GM18867 (cell line): ENCODE data around the gene DAP3.
A peak's percentile ranks its signal among the peaks of the same experiment; 100 is the strongest.
"Not testable (repeated sequence)": the region's sequence is repeated elsewhere in the genome, so short reads cannot be mapped to it uniquely, and the experiment has no call there.

Experiments used
- ATAC-seq: cut with Tn5 transposase; IDR thresholded peaks from one replicate; pipeline ENCODE4 v1.9.1; 2021; ENCODE audit warnings: mild to moderate bottlenecking, moderate library complexity; ENCODE audit not compliant: unreplicated experiment

Gene DAP3

GRCh38 chr1:155680531-155680930 is 8.4 kb upstream of the DAP3 start:
- ATAC-seq = no peak

- ATAC-seq = no peak
Measured at GRCh38 chr1:155681776-155682175, 7.1 kb upstream of the DAP3 start.

GRCh38 chr1:155687705-155688323 is 1.1 kb upstream of the DAP3 start:
- peak; percentile 28 for ATAC-seq

GRCh38 chr1:155688324-155689080 is 389 bp upstream of the DAP3 start, which contains the start of gene YY1AP1:
Gene YY1AP1, minus strand, starts transcription at chr1:155688774. Its CDS starts 8,338 bp downstream, at chr1:155680436.
- peak; percentile 82 for ATAC-seq

GRCh38 chr1:155691992-155692528 is 3.2 kb downstream of the DAP3 start:
- no peak for ATAC-seq

GRCh38 chr1:155694167-155694566 is 5.3 kb downstream of the DAP3 start:
- no peak for ATAC-seq

GRCh38 chr1:155695072-155695471 is 6.2 kb downstream of the DAP3 start:
- no peak for ATAC-seq

- no peak for ATAC-seq
Measured at GRCh38 chr1:155695608-155696007, 6.7 kb downstream of the DAP3 start.

GRCh38 chr1:155696524-155696923 is 7.6 kb downstream of the DAP3 start:
- ATAC-seq = no peak

GRCh38 chr1:155697046-155697445 is 8.2 kb downstream of the DAP3 start:
- ATAC-seq = no peak

- ATAC-seq = not testable (repeated sequence)
Measured at GRCh38 chr1:155697616-155698015, 8.7 kb downstream of the DAP3 start.

- ATAC-seq = no peak
Measured at GRCh38 chr1:155698382-155699038, 9.6 kb downstream of the DAP3 start.

GRCh38 chr1:155699062-155699461 is 10.2 kb downstream of the DAP3 start:
- not testable (repeated sequence) for ATAC-seq

- ATAC-seq = not testable (repeated sequence)
Measured at GRCh38 chr1:155701675-155702074, 12.8 kb downstream of the DAP3 start.

- no peak for ATAC-seq
Measured at GRCh38 chr1:155703216-155703615, 14.3 kb downstream of the DAP3 start.

GRCh38 chr1:155704414-155704813 is 15.5 kb downstream of the DAP3 start:
- ATAC-seq = not testable (repeated sequence)

- no peak for ATAC-seq
Measured at GRCh38 chr1:155706139-155706538, 17.2 kb downstream of the DAP3 start.

- no peak for ATAC-seq
Measured at GRCh38 chr1:155709391-155709790, 20.5 kb downstream of the DAP3 start.

- ATAC-seq = not testable (repeated sequence)
Measured at GRCh38 chr1:155711457-155711856, 22.6 kb downstream of the DAP3 start.

- ATAC-seq = not testable (repeated sequence)
Measured at GRCh38 chr1:155712636-155713035, 23.7 kb downstream of the DAP3 start.

GRCh38 chr1:155713075-155713474 is 24.2 kb downstream of the DAP3 start:
- ATAC-seq = no peak
